GM18907 (cell line): ENCODE results near the gene PLD6.
"Not testable (repeated sequence)": the region's sequence is repeated elsewhere in the genome, so short reads cannot be mapped to it uniquely, and the experiment has no call there.

Experiments used
- ATAC-seq: cut with Tn5 transposase; IDR thresholded peaks from one replicate; pipeline ENCODE4 v1.9.1; 2021; ENCODE audit warnings: mild to moderate bottlenecking, moderate library complexity; ENCODE audit not compliant: unreplicated experiment

The PLD6 gene

DNA sequence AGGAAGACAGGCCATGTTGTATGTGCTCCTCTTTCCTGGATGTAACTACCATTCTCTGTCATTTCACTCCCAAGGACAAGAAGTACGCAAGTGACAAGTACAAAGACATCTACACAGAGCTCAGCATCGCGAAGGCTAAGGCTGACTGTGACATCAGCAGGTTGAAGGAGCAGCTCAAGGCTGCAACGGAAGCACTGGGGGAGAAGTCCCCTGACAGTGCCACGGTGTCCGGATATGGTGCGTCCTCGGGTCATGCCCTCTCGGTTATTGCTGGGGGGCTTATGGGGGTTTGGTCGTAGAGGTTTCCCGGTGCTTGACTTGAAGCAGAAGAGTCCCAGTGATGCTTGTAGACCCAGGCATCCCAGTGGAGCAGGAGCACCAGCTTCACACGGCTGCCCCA is 29.0 kb downstream of the PLD6 start:
- no peak for ATAC-seq

DNA sequence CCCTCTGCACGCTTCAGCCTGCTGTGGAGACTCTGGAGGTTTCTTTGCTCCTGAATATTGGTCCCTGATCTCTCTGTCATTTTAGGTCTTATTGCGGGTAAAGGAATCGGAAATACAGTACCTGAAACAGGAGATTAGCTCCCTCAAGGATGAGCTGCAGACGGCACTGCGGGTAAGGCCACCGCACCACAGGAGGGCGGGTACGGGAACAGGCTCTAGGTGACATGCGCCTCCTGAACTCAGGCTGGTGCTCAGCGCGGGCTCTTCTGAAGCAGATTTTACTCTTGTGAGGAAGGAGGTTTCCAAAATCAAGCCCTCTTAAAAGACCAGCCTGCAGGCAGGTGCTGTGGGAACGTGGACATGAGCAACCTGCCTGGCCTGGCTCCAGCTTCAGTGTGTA is 29.8 kb downstream of the PLD6 start:
- ATAC-seq = no peak

DNA sequence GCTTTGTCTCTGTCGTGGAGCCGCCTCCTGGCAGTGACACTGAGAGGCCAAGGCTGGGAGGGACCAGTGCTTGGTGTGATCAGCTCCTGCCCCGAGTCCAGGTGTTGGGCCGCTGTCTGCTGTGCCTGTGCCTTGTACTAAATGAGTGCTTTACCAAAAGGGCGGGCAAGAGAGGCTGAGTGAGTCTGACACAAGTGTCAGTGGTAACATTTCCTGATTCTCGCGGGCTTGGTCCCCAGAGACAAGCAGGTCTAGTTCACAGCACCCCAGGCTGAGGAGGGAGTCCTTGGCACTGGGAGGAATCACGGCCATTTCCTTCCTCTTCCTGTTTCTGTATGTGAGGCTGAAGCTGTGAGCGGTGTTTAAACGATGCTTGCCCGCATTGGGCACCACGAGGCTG is 30.2 kb downstream of the PLD6 start:
- no peak for ATAC-seq

DNA sequence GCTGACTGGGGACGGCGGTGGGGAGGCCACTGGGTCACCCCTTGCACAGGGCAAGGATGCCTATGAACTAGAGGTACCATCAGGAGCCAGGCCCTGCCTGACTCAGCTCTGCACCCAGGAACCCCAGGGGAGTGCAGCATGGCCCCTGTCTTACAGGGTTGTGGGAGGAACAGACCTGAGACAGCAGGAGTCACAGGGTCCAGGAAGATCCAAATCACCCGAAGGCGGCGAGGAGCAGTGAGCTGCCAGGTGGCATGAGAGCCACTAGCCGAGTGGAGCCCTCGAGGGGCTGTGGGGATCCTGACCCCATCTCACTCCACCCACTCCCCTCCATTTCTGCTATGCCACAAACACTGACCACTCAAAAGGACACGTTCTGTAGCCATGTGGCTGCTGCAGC is 30.8 kb downstream of the PLD6 start:
- no peak for ATAC-seq

DNA sequence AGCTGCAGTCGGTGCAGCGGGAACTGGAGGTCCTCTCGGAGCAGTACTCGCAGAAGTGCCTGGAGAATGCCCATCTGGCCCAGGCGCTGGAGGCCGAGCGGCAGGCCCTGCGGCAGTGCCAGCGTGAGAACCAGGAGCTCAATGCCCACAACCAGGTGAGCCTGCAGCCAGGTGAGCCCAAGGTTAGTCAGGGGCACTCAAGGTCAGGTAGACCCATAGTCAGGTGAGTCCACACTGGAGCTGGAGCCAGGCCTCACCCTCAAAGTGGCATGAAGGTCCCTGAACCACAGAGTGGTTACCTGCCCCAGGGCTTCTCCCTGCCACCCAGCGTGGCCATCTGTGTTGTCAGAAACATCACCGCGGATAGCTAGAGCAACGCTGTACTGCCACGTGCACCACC is 32.2 kb downstream of the PLD6 start:
- ATAC-seq = no peak

DNA sequence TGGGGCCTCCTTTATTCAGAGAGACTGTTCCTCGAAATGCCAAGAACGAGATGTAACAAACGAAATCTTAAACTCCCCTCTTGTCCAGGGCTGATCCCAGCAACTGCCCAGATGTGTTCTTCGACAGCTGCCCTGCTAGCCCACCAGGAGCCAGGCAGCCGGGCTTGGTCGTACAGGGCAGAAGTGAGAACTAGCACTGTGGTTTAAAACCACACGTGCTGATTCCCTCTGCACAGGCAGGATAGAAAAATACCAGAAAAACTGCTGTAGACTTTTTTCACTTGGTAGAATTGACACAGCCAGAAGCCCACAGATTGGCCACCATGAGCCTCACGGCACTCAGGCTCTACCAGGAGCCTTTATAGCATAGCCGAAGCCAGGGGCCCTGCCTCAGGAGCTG is 33.1 kb downstream of the PLD6 start:
- ATAC-seq = no peak

DNA sequence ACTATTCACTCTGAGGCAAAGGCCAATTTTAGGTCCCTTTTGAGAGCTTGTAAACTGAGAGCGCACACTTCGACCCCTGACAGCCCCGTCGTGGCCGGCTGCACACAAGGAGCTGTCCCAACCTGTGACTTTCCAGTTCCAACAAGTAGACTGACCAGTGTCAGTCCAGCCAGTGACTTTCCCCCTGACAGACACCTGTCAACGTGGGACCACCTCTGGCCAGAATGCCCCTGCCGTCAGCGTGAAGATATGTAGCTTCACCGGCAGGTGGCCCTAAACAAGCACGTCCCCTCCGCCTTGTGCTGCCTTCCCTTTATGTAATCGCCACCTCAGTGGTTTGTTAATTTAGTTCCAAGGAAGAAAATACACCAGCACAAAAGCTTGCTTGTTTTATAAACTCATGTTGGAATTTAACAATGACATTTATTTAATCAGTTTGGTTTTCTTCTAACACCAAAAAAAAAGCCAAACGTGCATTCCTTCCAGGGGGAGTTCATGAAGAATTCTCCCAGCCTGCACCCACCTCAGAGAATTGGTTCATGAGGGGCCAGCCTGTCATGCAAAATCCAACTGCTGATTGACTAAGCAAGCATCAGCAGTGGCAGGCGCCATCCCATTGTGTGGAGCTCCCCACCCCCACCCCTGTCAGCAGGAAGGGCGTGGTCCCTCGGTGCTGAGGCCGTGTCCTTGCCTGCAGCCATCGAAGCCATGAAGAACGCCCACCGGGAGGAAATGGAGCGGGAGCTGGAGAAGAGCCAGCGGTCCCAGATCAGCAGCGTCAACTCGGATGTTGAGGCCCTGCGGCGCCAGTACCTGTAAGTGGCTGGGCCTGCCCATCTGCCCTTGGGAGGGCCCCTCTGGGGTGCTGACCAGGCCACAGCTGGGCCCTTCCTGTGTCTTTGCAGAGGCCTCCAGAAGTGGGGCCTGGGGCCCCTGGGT is 33.9 kb downstream of the PLD6 start:
- ATAC-seq = no peak

DNA sequence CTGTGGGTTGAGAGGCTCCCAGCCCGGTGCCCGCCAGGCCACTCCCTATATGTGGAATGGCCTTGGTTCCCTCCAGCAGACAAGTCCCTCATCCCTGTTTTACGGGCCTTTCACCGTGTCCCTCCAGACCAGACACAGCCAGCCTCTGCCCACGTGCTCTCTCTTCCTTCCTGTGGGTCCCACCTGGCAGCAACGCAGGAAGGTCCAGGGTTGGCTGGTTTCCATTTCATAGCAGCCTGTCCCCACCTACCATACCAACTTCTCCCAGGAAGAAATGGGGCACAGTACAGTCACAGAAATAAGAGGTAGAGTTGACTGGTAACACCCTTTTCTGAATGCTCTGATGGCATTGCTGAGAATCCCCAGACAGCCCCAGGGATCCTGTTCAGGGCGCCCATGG is 34.9 kb downstream of the PLD6 start:
- ATAC-seq = no peak

DNA sequence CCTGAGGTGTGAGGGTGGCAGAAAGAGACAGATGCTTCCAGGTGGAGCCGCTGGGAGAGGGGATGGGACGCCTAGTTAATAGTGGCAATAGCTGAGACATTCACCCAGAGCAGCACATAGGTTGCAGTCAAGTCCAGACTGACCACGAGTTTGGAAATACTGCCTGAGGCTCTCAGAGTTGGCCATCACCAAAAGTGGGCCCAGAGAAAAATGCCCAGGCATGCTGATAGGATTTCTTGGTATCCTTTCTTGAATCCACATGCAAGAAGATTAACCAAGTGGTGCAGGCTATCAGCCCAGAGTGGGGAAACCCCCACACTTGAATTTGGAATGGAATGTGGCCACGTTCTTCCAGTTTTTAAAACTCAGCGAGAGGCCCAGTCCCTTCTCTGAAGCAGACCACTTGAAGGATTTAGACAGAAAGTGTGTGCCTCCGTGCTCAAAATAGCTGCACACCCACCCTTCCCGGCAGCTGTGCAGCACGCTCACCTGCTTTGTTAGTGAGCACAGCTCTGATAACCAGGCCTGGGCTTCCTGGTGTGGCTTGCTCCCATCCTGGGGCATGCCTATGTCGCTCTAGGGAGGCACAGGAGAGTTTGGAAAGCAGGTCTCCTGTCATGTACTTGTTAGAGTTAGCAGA is 35.7 kb downstream of the PLD6 start:
- no peak for ATAC-seq

DNA sequence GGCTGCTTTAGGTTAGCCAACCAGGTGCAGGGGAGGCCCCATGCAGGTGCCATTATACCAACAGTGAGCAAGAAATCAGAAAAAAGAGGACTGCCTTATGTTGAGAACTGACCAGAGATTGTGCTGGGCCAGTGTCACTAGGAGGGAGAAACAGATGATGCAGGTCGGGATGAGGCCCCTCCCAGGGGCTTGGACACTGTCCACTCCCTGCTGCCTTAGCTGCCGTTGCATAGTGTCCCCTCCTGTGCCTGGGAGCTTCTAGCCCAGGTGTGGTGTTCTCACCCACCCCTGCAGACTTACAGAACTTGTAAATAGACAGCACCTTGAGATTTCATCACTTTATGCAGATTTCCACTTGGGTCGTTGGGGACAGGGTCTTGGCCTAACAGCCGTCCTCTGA is 36.7 kb downstream of the PLD6 start:
- no peak for ATAC-seq

DNA sequence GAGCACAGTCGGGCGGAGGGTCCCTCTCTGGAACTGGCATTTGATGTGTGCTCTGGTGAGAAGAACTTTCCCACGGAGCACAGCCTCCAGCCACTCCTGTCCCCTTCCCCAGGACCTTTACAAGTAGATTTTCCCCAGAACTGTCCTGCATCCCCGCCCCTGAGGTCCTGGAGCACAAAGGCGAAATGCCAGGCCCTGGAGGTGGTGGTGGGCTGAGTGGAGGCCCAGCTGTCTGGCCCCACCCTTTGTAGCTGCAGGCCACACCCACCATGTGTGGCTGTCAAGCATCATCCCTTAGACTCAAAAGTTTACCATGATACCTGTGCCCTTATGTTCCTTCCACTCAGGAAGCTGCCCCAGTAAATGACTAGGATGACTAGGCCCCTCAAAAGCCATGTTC is 37.7 kb downstream of the PLD6 start:
- ATAC-seq = no peak

DNA sequence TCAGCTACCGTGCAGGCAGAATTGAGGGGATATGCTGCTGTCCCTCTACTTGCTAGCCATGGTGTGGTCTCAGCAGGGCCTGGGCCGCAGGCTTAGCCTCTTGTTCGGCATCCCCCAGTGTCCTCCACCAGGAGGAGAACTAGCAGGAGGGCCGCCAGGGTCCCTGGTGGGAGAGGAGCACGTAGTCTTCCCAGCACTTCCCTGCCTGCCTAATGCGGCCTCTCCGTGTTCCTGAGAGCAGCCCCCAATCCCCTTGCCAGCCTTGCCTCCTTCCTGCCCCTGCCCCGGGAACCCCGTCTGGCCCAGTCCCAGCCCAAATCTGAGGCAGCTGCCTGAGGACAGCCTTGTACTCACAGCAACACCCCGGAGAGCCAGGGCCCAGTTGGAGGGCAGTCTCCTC is 38.1 kb downstream of the PLD6 start:
- no peak for ATAC-seq

DNA sequence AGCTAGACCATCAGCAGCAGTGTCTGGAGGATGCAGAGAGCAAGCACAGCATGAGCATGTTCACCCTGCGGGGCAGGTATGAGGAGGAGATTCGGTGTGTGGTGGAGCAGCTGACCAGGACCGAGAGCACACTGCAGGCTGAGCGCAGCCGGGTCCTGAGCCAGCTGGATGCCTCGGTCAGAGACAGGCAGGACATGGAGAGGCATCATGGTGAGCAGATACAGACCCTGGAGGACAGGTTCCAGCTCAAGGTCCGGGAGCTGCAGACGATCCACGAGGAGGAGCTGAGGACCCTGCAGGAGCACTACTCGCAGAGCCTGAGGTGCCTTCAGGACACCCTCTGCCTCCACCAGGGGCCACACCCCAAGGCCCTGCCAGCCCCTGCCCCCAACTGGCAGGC is 38.8 kb downstream of the PLD6 start:
- no peak for ATAC-seq

DNA sequence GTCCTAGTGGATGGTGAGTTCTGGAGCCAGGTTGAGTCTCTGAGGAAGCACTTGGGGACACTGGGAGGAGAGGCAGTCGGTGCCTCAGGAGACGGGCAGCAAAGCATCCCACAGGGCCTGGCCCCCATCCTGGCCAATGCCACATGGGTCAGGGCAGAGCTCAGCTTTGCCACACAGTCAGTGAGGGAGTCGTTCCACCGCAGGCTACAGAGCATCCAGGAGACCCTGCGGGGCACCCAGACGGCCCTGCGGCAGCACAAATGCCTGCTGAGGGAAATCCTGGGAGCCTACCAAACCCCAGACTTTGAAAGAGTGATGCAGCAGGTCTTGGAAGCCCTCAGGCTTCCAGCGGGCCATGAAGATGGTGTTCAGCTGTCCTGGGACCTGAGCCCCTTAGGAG is 39.7 kb downstream of the PLD6 start:
- no peak for ATAC-seq

DNA sequence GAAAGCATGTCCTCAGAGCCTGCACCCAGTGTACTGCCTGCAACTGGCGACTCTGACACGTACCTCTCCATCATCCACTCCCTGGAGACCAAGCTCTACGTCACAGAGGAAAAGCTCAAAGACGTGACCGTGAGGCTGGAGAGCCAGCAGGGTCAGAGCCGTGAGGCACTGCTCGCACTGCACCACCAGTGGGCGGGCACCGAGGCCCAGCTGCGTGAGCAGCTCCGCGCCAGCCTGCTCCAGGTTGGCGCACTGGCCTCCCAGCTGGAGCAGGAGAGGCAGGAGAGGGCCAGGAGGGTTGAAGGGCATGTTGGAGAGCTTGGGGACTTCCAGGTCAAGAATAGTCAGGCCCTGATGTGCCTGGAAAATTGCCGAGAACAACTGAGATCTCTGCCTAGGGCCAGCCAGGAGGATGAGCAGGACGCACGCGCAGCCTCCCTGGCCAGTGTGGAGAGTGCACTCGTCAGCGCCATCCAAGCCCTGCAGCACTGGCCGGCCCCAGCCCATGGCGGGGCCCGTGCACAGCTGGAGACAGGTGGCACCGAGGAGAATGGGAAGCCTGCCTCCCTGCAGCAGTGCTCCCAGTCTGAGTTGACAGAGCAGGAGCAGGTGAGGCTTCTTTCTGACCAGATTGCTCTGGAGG is 40.3 kb downstream of the PLD6 start:
- ATAC-seq = no peak

DNA sequence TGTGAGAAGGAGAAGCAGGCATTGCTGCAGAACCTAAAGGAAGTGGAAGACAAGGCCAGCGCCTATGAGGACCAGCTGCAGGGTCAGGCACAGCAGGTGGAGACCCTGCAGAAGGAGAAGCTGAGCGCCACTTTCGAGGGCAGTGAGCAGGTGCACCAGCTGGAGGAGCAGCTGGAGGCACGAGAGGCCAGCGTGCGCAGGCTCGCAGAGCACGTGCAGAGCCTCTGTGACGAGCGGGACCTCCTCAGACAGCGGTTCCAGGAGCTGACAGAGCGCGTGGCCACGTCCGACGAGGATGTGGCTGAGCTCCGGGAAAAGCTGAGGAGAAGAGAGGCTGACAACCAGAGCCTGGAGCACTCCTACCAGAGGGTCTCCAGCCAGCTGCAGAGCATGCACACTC is 41.5 kb downstream of the PLD6 start:
- ATAC-seq = no peak

DNA sequence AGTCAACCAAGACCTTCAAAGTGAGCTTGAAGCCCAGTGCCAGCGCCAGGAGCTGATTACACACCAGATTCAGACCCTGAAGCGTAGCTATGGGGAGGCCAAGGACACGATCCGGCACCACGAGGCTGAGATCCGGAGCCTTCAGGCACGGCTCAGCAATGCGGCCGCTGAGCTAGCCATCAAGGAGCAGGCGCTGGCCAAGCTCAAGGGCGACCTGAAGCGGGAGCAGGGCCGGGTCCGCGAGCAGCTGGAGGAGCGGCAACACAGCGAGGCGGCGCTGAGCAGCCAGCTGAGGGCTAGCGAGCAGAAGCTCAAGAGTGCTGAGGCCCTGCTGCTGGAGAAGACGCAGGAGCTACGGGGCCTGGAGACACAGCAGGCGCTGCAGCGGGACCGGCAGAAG is 42.0 kb downstream of the PLD6 start:
- ATAC-seq = no peak

DNA sequence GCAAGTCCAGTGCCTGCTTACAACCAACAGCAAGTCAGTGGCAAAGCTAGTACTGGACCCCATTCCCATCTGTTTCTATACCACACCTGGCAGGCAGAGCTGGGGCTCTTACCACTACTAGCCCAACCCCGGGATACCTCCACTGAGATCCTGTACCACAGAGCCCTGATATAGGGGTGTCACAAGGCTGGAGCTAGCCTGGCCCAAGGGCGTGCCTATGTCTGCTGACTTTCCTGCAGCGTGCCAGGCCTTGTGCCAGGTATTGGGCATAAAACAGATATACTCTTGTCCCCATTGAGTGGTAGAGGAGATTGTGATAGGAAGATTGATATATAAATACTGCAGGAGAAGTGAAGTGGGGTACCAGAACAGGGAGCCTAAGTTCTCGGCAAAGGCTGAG is 44.4 kb downstream of the PLD6 start:
- no peak for ATAC-seq

DNA sequence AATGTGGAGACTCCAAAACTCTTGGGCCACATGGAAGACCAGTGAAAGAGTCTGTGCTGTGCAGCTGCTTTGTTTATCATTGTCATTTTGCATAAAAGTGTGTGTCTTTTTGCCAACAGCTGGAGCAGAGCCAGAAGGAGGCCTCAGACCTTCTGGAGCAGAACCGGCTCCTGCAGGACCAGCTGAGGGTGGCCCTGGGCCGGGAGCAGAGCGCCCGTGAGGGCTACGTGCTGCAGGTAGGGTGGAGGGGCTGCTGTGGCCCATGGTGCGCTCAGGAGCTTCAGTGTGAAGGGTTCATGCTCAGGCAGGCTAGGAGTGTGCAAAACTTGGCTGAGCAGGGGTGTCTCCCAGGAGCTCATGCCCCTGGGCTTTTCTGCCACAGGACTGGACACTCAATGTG is 45.0 kb downstream of the PLD6 start:
- ATAC-seq = no peak

DNA sequence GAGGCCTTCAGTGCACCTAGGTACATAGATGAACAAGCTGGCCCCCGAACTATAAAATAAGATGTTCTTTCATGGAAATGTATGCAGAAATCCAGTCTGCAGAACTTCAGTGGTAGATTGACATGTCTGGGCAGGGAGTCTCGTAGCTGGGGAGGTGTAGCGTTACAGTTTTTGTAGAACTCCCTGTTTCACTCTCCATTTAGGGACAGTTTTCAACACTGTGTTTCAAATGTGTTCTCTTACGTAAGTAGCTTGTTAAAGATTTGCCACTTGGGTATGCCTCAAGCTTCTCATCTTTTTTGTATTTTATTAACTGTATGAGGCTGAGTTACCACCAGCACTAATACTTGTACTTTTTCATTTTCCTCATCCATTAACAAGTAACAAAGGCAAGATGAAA is 46.6 kb downstream of the PLD6 start:
- ATAC-seq = no peak

DNA sequence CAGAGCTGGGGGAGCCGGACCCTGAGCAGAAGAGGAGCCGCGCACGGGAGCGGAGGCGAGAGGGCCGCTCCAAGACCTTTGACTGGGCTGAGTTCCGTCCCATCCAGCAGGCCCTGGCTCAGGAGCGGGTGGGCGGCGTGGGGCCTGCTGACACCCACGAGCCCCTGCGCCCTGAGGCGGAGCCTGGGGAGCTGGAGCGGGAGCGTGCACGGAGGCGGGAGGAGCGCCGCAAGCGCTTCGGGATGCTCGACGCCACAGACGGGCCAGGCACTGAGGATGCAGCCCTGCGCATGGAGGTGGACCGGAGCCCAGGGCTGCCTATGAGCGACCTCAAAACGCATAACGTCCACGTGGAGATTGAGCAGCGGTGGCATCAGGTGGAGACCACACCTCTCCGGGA is 47.6 kb downstream of the PLD6 start:
- not testable (repeated sequence) for ATAC-seq

DNA sequence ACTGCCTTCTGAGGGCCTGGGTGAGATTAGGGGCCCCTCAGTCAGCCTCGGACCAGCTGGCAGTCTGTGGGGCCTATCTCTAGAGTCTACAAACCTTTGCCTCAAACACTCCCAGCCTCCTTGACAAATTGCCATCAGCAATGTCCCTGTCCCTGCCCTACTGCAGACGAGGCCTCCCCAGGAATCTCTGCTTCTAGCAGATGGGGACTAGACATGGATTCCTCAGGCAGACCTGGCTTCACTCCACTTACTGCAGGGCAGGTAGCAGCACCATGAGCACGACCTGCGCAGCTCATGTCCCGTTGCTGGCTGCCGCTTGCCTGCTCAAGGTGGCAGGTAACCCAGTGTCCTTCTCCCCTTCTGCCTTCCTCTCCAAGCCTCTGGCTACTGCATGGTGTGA is 49.1 kb downstream of the PLD6 start:
- no peak for ATAC-seq
